Progenitor cell of endocrine pancreas (in vitro differentiated cells): ENCODE results near the gene CDC42EP4. TPM values are rescaled to one million over a fixed set of nuclear protein-coding genes. Genes with fewer than 3 reads are reported as not detected.

ENCODE experiments used
- DNase-seq: peaks from one replicate; pipeline ENCODE4 v3.0.0; 2021; ENCODE audit warnings: low spot score; ENCODE audit not compliant: unreplicated experiment
- H3K27ac Mint-ChIP-seq: 2 replicates; pipeline ENCODE4 v1.8.0; 2021; ENCODE audit warnings: mild to moderate bottlenecking, moderate library complexity, mixed read lengths
- H3K27me3 Mint-ChIP-seq: 2 replicates; pipeline ENCODE4 v1.8.0; 2021; ENCODE audit warnings: mixed read lengths
- H3K36me3 Mint-ChIP-seq: 2 replicates; pipeline ENCODE4 v1.8.0; 2022; ENCODE audit warnings: mixed read lengths; ENCODE audit not compliant: insufficient read depth
- H3K4me1 Mint-ChIP-seq: 2 replicates; pipeline ENCODE4 v1.8.0; 2021; ENCODE audit warnings: low read depth, mixed read lengths
- H3K4me3 Mint-ChIP-seq: 2 replicates; pipeline ENCODE4 v1.8.0; 2021; ENCODE audit warnings: low read depth, mild to moderate bottlenecking, moderate library complexity, mixed read lengths
- H3K9me3 Mint-ChIP-seq: 2 replicates; pipeline ENCODE4 v1.8.0; 2021; ENCODE audit warnings: low read depth, mixed read lengths
- CTCF ChIP-seq: fragments of 200-600 bp; sonication (generic); IDR thresholded peaks from one replicate; pipeline ENCODE4 v1.5.0; 2021; ENCODE audit warnings: antibody characterized with exemption, mild to moderate bottlenecking; ENCODE audit not compliant: unreplicated experiment
- total RNA-seq: library from RNA; stranded (reverse); gene quantifications from 2 replicates; pipeline ENCODE4 v1.2.1, GENCODE V29; 2021

CDC42EP4 gene
- total RNA-seq, 1 donor from 2014 or later: 77.9 TPM

DNA sequence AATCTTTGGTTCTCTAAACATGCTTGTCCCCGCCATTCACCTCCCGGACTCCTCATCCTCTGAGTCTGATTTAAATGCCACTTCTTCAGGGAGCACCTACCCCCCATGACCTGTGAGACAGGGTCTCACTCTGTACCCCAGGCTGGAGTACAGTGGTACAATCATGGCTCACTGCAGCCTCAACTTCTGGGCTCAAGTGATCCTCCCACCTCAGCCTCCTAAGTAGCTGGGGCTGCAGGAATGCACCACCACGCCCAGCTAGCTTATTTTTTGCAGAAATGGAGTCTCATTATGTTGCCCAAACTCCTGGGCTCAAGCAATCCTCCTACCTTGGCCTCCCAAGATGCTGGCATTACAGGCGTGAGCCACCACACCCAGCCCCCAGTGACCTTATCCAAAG lies 37.3 kb downstream of the CDC42EP4 start:
- H3K4me1 Mint-ChIP-seq: peaks cover 24% of the 10 kb centered on the region
- no peak overlapping the region for H3K4me3 Mint-ChIP-seq
- DNase-seq: no peak
- no peak overlapping the region for H3K27ac Mint-ChIP-seq
- H3K9me3 Mint-ChIP-seq: no peaks in the 10 kb centered on the region
- TF ChIP-seq CTCF: no peak
- peaks cover under 1% of the 10 kb centered on the region for H3K36me3 Mint-ChIP-seq
- no peaks in the 10 kb centered on the region for H3K27me3 Mint-ChIP-seq

- no peaks in the 10 kb centered on the region for H3K27me3 Mint-ChIP-seq
- TF ChIP-seq CTCF: no peak
- H3K9me3 Mint-ChIP-seq: no peaks in the 10 kb centered on the region
- H3K4me1 Mint-ChIP-seq: peaks cover 15% of the 10 kb centered on the region
- H3K4me3 Mint-ChIP-seq: no peak overlapping the region
- H3K36me3 Mint-ChIP-seq: no peaks in the 10 kb centered on the region
- no peak for DNase-seq
- H3K27ac Mint-ChIP-seq: peak overlapping the region; percentile 46
Measured at GRCh38 chr17:73272906-73273218, 38.9 kb downstream of the CDC42EP4 start.

DNA sequence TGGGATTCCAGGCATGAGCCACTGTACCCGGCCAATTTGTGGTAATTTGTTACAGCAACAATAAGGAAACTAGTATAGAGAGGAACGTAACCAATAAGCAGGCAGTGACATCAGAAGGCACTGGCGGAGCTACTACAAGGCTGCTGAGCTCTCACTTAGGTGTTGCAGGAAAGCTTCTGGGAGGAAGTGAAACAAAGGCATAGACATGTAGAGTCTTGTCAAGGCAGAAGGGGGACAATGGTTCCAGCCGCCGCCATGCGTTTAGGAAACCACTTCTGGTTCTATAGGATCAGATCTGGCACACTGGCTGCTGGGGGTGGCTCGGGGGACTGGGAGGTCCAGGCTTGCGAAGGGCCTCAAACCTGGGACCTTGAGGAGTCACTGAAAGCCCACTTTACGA lies 40.7 kb downstream of the CDC42EP4 start:
- peak overlapping the region; percentile 62 for H3K27ac Mint-ChIP-seq
- peaks cover 21% of the 10 kb centered on the region for H3K4me1 Mint-ChIP-seq
- no peaks in the 10 kb centered on the region for H3K27me3 Mint-ChIP-seq
- no peak overlapping the region for H3K4me3 Mint-ChIP-seq
- H3K36me3 Mint-ChIP-seq: no peaks in the 10 kb centered on the region
- no peaks in the 10 kb centered on the region for H3K9me3 Mint-ChIP-seq
- no peak for DNase-seq
- TF ChIP-seq CTCF: no peak

DNA sequence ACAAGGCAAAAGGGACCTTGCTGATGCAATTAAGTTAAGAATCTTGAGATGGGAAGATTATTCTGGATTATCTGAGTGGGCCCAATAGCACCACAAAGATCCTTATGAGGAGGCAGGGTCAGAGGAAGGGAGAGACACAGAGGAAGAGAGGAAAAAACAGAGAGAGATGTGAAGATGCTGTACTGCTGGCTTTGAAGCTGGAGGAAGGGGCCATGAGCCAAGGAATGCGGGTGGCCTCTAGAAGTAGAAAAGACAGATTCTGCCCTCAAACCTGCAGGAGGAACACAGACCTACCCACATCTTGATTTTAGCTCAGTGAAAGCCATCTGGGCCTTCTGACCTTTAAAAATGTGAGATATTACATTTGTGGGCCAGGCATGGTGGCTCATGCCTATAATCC lies 42.0 kb downstream of the CDC42EP4 start:
- DNase-seq: no peak
- TF ChIP-seq CTCF: no peak
- Mint-ChIP-seq H3K27me3 (no peaks in the 10 kb centered on the region), H3K36me3 (no peaks in the 10 kb centered on the region), H3K4me3 (no peak overlapping the region), H3K4me1 (peaks cover 21% of the 10 kb centered on the region), H3K27ac (no peak overlapping the region), H3K9me3 (no peaks in the 10 kb centered on the region)

GRCh38 chr17:73269329-73269615 lies 42.5 kb downstream of the CDC42EP4 start:
- no peak for TF ChIP-seq CTCF
- Mint-ChIP-seq H3K4me3 (no peak overlapping the region), H3K4me1 (peaks cover 19% of the 10 kb centered on the region), H3K9me3 (no peaks in the 10 kb centered on the region), H3K27me3 (no peaks in the 10 kb centered on the region), H3K27ac (no peak overlapping the region), H3K36me3 (no peaks in the 10 kb centered on the region)
- no peak for DNase-seq
